ENCODE data around the gene NACC1. TPM values are rescaled to one million over a fixed set of nuclear protein-coding genes. Genes with fewer than 3 reads are reported as not detected.

The NACC1 gene
- total and polyA plus RNA-seq, 2 experiments from 2014 or later: 12.4 to 260 TPM

GRCh38 chr19:13097463-13098258 lies 20.4 kb upstream of the NACC1 start (continued):
- no peak for TF ChIP-seq REST (IDR thresholded peaks at IDR 0.05; ENCODE audit: unreplicated experiment)

- peak; percentile 72 for DNase-seq (ENCODE audit: low spot score)
- peaks cover 84% of the 10 kb centered on the region for H3K27me3 ChIP-seq (ENCODE audit: insufficient read depth)
- H3K36me3 Mint-ChIP-seq (ENCODE audit: low read depth): no peaks in the 10 kb centered on the region
Measured at GRCh38 chr19:13098277-13099072, 19.6 kb upstream of the NACC1 start.

More at GRCh38 chr19:13098277-13099072, 19.6 kb upstream of the NACC1 start:
- peak overlapping the region; percentile 82 for H3K4me2 ChIP-seq
- no peak overlapping the region; the same call in 1 of the 2 replicates for H2AFZ ChIP-seq
- no peak overlapping the region for H3K27ac ChIP-seq (ENCODE audit: low read depth)
- peaks cover 79% of the 10 kb centered on the region for H3K27me3 Mint-ChIP-seq (ENCODE audit: insufficient read depth, low read depth, poor library complexity)
- peaks cover 37% of the 10 kb centered on the region for H3K4me1 ChIP-seq (ENCODE audit: insufficient read depth)
- TF ChIP-seq CREB1 (CRISPR knock-in tag; IDR thresholded peaks at IDR 0.05; ENCODE audit: low read depth) (no peak), ZNF331 (CRISPR knock-in tag; IDR thresholded peaks at IDR 0.05; ENCODE audit: low read depth) (no peak), CTCF (conservative IDR thresholded peaks at IDR 0.05; ENCODE audit: low read depth in 2 of 2) (no peak), EZH2 (IDR thresholded peaks at IDR 0.05; ENCODE audit: low read depth, unreplicated experiment) (peak; percentile 79), EZH2phosphoT487 (IDR thresholded peaks at IDR 0.05; ENCODE audit: unreplicated experiment) (no peak), ZNF114 (CRISPR knock-in tag; IDR thresholded peaks at IDR 0.05) (no peak)
- ATAC-seq: no peak
- H3K79me2 ChIP-seq (replicated peaks; ENCODE audit: insufficient read depth): no peaks in the 10 kb centered on the region
- H4K20me1 ChIP-seq (replicated peaks; ENCODE audit: insufficient read depth): peaks cover 9% of the 10 kb centered on the region; the same call in 1 of the 2 replicates
- H3K9me3 Mint-ChIP-seq: no peaks in the 10 kb centered on the region
- H3K4me3 ChIP-seq: peak overlapping the region; percentile 59
- H3F3A ChIP-seq (replicated peaks; ENCODE audit: low read depth): peaks cover 44% of the 10 kb centered on the region
- peak overlapping the region; percentile 59 for H3K4me3 Mint-ChIP-seq
- H3K36me3 ChIP-seq (ENCODE audit: insufficient read depth): no peaks in the 10 kb centered on the region
- no peaks in the 10 kb centered on the region for H3K9me2 ChIP-seq (ENCODE audit: insufficient read depth)
- H3K4me1 Mint-ChIP-seq: peaks cover 29% of the 10 kb centered on the region
- no peak overlapping the region for H3K27ac Mint-ChIP-seq

Data from GM23338 (cell line).